A673 (cell line): ENCODE results near the gene IP6K2. TPM values are rescaled to one million over a fixed set of nuclear protein-coding genes. Genes with fewer than 3 reads are reported as not detected.

ENCODE experiments used
- BruUV-seq: library from RNA; stranded (reverse); fragments of 400-500 nt; replicated peaks from 2 replicates; lab custom pipeline; 2021; lab: Mats Ljungman, UMichigan
- CTCF ChIA-PET: fragments of 300-600 bp; sonication (Branson Sonifier 250); formaldehyde crosslinking; loops from one replicate; lab custom pipeline; 2022; ENCODE audit warnings: antibody characterized with exemption; lab: Charles Lee
- POLR2A ChIA-PET: fragments of 300-600 bp; sonication (Branson Sonifier 250); formaldehyde crosslinking; loops from one replicate; lab custom pipeline; 2022; ENCODE audit warnings: antibody characterized with exemption; ENCODE audit not compliant: low non-redundant PET; lab: Charles Lee
- DNase-seq: peaks from one replicate; pipeline ENCODE4 v3.0.0-alpha.2; 2015; ENCODE audit warnings: low spot score
- H3K27ac ChIP-seq: fragments of 200-600 bp; sonication (generic); 2 replicates; pipeline ENCODE4 v1.5.1; 2016; ENCODE audit warnings: mixed run types, low read depth, mild to moderate bottlenecking, mixed read lengths, antibody characterized with exemption, low read length; ENCODE audit not compliant: poor library complexity, severe bottlenecking
- H3K27me3 ChIP-seq: fragments of 200-600 bp; sonication (generic); replicated peaks from 2 replicates; pipeline ENCODE4 v1.6.1; 2017; ENCODE audit warnings: mixed run types, low read depth, mild to moderate bottlenecking, mixed read lengths, antibody characterized with exemption, low read length; ENCODE audit not compliant: insufficient read depth, poor library complexity
- H3K36me3 ChIP-seq: fragments of 200-600 bp; sonication (generic); 2 replicates; pipeline ENCODE4 v1.6.1; 2016; ENCODE audit warnings: mixed run types, mild to moderate bottlenecking, mixed read lengths, antibody characterized with exemption, low read length; ENCODE audit not compliant: insufficient read depth, poor library complexity, severe bottlenecking
- H3K4me1 ChIP-seq: fragments of 200-600 bp; sonication (generic); 2 replicates; pipeline ENCODE4 v1.6.1; 2017; ENCODE audit warnings: mixed run types, mild to moderate bottlenecking, mixed read lengths, antibody characterized with exemption, low read length; ENCODE audit not compliant: insufficient read depth, poor library complexity, severe bottlenecking
- H3K4me3 ChIP-seq: fragments of 200-600 bp; sonication (generic); 2 replicates; pipeline ENCODE4 v1.5.1; 2016; ENCODE audit warnings: low read depth, mixed run types, mild to moderate bottlenecking, mixed read lengths, low read length; ENCODE audit not compliant: poor library complexity, severe bottlenecking
- H3K9me3 ChIP-seq: fragments of 200-600 bp; sonication (generic); 2 replicates; pipeline ENCODE4 v1.6.1; 2016; ENCODE audit warnings: mixed run types, low read depth, mild to moderate bottlenecking, mixed read lengths, antibody characterized with exemption, low read length; ENCODE audit not compliant: poor library complexity, severe bottlenecking
- CTCF ChIP-seq: fragments of 300-800, 200-600 bp; sonication (generic); conservative IDR thresholded peaks from 2 replicates; pipeline ENCODE4 v1.5.1; 2017; ENCODE audit warnings: low read depth, mild to moderate bottlenecking, antibody characterized with exemption, low read length, moderate library complexity, mixed read lengths
- EZH2 ChIP-seq: fragments of 200-600 bp; sonication (generic); IDR thresholded peaks from 2 replicates; pipeline ENCODE4 v1.6.1; 2017; ENCODE audit warnings: borderline replicate concordance, low read depth, mild to moderate bottlenecking, mixed read lengths, antibody characterized with exemption, low read length; ENCODE audit not compliant: poor library complexity, severe bottlenecking
- intact Hi-C: fragments of 100-400 bp; cut with micrococcal nuclease; formaldehyde crosslinking; loops from one replicate; pipeline ENCODE4 v1.10.0; 2022; ENCODE audit not compliant: unreplicated experiment
- total RNA-seq: library from RNA; stranded (reverse); gene quantifications from 2 replicates; pipeline ENCODE4 v1.2.3, GENCODE V29; 2021

Gene IP6K2
- total RNA-seq, 1 experiment from 2014 or later, result 62.5 TPM

- intact Hi-C loops, result no loop called here
Measured at GRCh38 chr3:48695393-48695753, 21.6 kb downstream of the IP6K2 start.

GRCh38 chr3:48694610-48695392 lies 22.2 kb downstream of the IP6K2 start:
- no peaks in the 10 kb centered on the region for H3K27me3 ChIP-seq
- CTCF ChIA-PET, result no interaction called here
- H3K9me3 ChIP-seq, result no peaks in the 10 kb centered on the region
- peak; percentile 71 for DNase-seq
- no peak for TF ChIP-seq CTCF
- TF ChIP-seq EZH2, result no peak
- intact Hi-C loops, result no loop called here
- H3K36me3 ChIP-seq, result peaks cover 38% of the 10 kb centered on the region
- no peak overlapping the region for H3K27ac ChIP-seq
- peaks cover 15% of the 10 kb centered on the region for H3K4me1 ChIP-seq
- BruUV-seq, result no TSS peak
- H3K4me3 ChIP-seq, result no peak overlapping the region
- POLR2A ChIA-PET, result interaction anchor here (0.6 kb wide), 1 partner anchor 1212 kb away, joined by 4 read pairs; no protein-coding TSS in a partner anchor

More at GRCh38 chr3:48695393-48695753, 21.6 kb downstream of the IP6K2 start:
- Histone ChIP-seq H3K27ac (no peak overlapping the region), H3K27me3 (no peaks in the 10 kb centered on the region), H3K36me3 (peaks cover 34% of the 10 kb centered on the region), H3K9me3 (no peaks in the 10 kb centered on the region), H3K4me1 (peaks cover 15% of the 10 kb centered on the region), H3K4me3 (no peak overlapping the region)
- TF ChIP-seq CTCF (no peak), EZH2 (no peak)
- ChIA-PET CTCF (no interaction called here), POLR2A (interaction anchor here (0.6 kb wide), 1 partner anchor 1213 kb away, joined by 4 read pairs; no protein-coding TSS in a partner anchor)
- DNase-seq, result peak; percentile 57
- no TSS peak for BruUV-seq

- Histone ChIP-seq H3K9me3 (no peaks in the 10 kb centered on the region), H3K27ac (no peak overlapping the region), H3K4me3 (no peak overlapping the region), H3K4me1 (peaks cover 15% of the 10 kb centered on the region), H3K36me3 (peaks cover 42% of the 10 kb centered on the region), H3K27me3 (no peaks in the 10 kb centered on the region)
- no peak for DNase-seq
- ChIA-PET CTCF (no interaction called here), POLR2A (no interaction called here)
- intact Hi-C loops, result no loop called here
- TF ChIP-seq CTCF (no peak), EZH2 (no peak)
- TSS peak; percentile 23 for BruUV-seq
Measured at GRCh38 chr3:48693826-48694225, 23.2 kb downstream of the IP6K2 start.
